NCI-H2107 treated with DMSO at 0.1 percent for 48 hours (cell line): ENCODE data around the gene TRIP4.
"Not testable (repeated sequence)": the region's sequence is repeated elsewhere in the genome, so short reads cannot be mapped to it uniquely, and the experiment has no call there.

Experiments
- DNase-seq: peaks from one replicate; lab custom pipeline; 2025; ENCODE audit not compliant: unreplicated experiment; lab: John Stamatoyannopoulos, UW

The TRIP4 gene

DNA sequence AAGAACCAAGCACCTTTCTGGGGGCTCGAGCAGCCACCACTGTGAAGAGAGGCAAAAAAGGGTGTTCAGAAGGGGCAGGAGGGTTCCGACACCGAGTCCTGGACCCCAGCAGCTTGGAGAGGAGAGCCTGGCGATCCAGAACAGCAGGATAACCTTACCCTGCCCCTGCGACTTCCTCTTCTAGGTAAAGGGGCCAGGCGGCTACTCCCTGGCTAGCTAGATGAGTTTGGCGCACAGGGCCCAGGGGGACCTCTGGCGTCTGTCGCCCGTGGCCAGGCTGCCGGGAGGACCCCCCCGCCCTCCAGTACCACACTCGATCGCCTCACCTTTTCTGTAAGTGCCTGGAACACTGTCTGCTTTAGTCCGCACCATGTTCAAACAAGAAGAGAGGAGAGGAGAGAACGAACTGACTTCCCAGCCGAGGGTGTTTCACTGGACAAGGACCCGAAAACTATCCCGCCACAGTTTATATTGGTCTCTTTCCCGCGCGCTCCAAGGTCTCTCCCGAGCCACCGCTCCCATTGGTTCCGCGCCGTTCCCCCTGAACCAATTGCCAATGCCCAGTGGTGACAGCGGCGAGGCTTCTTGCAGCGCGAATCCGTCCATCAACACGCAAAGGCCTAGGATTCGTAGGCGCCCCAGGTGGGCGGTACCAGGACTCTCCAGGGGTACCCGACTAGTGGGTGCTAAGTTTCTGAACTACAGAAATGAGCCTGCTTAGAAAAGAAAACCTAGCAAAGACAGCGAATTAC, 6.5 kb upstream of the TRIP4 start, which contains the start of gene PCLAF:
Gene PCLAF, minus strand, starts transcription at position 442 of the 752 bp plus-strand sequence. Its CDS starts 70 bp downstream, at position 372.
- DNase-seq: peak; percentile 84

DNA sequence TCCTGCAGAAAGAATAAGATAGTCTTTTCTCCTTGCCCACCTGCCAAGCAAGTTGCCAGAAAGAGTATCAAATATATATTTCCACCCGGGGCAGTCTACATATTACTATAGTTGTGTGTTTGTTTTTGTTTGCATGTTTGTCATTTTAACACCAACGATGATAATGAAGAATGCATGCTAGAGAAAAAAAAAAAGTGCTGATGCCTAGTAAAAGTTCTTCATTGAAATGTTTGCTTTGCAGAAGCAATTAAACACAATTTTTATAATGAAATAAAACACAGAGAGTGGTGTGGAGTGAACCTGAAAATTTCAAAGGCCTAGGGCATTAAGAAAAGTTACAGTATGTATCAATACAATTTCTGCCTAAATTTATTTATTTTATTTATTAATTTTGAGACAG, 3.9 kb upstream of the TRIP4 start:
- no peak for DNase-seq

DNA sequence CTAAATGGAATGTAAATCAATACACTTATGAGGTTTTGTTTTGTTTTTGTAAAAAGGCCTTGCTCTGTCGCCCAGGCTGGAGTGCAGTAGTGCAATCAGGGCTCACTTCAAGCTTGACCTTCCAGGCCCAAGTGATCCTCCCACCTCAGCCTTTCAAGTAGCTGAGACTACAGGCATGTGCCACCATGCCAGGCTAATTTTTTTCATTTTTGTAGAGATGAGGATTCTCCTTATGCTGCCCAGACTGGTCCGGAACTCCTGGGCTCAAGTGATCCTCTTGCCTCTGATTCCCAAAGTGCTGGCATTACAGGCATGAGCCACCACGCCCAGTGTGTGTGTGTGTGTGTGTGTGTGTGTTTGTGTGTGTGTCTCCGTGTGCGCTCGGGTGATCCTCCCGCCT, 1.3 kb upstream of the TRIP4 start:
- no peak for DNase-seq

DNA sequence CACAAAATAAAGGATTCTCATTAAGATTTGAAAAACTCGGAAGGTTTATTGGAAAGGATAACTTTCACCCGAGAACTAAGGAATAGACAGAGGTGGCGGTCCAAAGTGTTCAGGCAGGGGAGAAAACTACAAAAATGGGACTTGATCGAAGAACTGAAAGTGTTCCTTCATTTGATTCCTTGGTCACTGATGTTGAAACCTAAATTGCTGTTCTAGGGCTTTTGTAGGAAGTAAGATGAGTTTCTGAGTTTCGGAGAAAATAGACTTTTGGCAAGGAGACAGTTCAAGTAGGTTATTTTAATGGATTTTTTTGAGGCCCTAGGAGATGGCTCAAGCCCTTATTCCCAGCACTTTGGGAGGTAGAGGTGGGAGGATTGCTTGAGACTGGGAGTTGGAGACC, 1.4 kb downstream of the TRIP4 start:
- no peak for DNase-seq

DNA sequence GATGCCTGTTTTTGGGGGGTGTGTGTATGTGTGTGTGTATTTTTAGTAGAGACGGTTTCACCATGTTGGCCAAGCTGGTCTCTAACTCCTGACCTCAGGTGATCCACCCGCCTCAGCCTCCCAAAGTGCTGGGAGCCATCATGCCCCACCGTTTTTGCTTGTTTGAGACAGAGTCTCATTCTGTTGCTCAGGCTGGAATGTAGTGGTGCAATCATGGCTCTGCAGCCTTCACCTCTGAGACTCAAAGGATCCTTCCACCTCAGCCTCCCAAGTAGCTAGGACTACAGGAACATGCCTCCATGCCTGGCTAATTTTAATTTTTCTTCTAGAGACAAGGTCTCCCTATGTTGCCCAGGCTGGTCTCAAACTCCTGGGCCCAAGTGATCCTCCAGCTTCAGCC, 4.8 kb downstream of the TRIP4 start:
- DNase-seq: not testable (repeated sequence)

DNA sequence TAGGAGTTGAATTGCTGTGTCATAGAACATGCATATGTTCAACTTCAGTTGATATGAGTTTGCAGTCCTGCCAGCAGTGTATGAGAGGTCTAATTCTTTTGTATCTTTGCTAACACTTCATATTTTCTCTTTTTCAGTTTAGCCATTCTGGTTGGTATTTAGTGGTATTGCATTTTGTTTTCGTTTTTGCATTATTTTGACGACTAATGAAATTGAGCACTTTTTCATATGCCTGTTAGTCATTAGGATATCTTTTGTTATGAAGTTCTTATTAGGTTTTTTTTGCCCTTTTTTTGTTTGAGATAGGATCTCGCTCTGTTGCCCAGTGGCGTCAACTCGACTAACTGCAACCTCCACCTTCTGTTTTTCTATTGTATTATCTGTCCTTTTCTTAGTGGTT, 9.2 kb downstream of the TRIP4 start:
- no peak for DNase-seq

DNA sequence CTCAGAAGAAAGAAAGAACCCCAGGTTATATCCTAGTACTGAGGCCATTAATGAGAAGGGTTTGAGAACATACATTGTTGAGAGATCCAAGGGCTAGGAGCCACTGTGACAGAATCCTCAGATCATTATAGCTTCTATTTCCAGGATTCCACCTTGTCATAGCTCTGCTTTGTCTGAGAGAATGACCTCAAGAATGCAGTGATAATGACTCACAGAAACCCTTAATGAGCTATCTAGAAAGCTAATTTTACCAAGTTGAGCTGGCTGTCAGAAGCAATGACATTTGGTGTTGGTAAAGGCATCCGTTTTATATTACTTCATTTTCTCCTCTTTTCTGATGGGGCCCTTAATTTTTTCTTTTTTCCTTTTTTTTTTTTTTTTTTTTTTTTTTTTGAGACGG, 10.9 kb downstream of the TRIP4 start:
- DNase-seq: no peak

DNA sequence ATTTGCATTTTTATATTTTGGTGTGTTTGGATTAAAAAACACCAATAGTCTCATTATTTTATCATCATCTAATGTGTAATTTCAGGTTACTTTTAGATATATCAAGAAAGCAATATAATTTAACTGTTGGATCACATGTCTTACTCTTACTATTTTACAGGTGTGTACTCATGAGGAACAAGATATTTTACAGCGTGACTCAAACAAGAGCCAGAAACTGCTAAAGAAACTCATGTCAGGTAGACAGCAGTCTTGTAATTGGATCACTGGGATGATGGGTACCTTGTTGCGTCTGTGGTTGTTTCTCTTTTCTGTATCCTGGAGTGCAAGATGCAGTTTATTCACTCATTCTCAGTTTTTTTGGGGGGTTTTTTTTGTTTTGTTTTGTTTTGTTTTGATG, 12.9 kb downstream of the TRIP4 start:
- DNase-seq: no peak

DNA sequence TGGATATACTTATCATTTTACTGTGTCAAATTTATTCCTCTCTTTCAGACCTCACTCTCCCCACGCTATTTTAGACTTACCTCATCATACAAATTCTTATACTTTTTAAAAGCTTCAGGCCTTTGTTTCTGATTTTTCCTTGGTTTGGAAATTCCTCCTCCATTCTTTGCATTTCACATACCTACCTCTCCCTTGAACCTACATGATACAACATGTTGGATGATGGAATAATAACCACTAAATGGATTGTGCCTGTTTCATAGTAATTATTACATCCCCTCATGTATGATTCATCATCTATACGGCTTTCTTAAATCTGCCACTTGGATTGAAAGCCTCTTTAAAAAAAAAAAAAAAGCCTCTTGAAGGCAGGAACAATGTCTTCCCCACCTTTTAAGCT, 24.6 kb downstream of the TRIP4 start:
- DNase-seq: no peak

DNA sequence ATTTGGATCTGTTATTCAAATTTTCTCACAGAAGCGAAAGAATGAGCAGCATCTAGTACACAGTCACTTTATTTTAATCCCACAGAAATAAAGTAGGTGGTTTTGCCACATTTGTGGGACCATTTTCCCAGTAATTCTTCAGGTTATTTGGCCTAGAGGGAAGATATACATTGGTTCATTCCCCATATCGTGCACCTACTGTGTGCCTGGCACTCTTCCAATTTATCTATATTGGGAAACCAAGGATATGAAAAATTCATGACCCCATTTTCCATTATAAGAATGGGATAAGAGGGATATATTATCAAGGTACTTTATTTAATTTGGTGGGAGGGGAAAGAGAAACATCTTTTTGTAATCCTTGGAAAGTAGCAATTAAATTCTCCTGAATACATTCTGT, 35.1 kb downstream of the TRIP4 start:
- no peak for DNase-seq

DNA sequence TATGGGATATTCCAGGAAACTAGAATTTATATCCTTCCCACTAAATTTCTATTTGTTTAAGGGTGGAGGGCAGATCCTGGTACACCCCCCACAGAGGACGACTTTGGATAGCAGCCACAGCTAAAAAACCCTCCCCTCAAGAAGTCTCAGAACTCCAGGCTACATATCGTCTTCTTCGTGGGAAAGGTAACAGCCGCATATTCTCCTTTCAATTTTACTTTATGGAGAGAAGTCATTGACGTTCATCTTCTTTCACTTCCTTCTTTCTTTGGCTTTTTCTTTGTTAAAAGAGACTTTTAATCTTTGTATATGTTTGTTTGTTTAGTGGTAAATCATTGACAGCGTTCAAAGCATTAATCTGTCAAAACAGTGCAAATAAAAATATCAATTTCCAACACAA, 36.3 kb downstream of the TRIP4 start:
- no peak for DNase-seq

DNA sequence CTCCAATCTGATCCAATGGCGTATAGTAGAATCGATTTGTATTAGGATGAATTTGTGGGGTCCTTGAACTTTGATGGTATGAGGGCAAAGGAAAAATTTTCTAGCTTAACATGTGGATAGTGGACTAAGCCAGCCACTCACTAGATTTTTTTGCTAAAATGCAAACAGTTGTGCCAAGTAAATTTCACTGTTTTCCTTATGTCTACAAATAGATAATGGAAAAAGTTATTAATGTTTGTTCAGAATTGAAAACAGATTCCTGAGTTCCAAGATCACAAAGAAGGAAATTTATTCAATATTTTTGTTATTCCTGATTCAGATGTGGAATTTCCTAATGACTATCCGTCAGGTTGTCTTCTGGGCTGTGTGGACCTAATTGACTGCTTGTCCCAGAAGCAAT, 37.6 kb downstream of the TRIP4 start:
- no peak for DNase-seq

DNA sequence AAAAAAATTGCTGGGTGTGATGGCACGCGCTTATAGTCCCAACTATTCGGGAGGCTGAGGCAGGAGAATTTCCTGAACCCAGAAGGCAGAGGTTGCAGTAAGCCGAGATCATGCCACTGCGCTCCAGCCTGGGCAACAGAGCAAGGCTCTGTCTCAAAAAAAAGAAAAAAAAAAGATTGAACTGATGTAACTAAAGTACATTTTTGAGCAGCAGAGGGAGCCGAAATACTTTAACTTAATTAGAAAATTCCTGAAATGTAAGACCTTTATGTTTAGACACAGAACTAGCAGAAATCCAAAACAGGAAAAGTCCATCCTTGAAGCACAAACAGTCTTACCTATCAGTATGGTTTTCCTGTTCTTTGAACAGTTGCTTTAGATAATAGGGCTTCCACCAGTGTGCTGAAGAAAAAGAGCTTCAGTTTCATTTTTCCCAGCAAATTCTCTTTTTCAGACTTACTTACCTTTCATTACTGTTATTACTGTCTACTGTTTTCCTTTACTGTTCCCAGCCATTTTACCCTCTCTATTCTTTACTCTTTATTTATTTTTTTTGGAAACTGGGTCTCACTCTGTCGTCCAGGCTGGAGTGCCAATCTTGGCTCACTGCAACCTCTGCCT, 39.3 kb downstream of the TRIP4 start:
- DNase-seq: peak; percentile 21

DNA sequence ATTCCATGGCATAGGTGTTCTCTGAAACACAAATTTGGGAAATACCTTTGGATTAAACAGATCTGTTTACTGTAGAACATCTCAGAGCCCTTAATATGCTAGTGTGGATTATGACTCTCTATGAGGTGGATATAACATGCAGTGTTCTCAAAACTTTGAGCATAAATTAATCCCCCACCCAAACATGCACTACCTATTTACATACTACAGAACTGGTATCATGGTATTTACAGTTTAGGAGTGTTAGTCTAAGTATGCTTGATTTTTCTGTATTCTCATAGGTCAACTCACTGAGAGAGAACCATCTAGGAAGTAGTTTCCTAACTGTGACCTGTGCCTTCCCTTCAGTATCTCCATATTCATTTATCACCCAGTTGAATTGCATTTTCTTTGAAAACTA, 41.8 kb downstream of the TRIP4 start:
- no peak for DNase-seq

DNA sequence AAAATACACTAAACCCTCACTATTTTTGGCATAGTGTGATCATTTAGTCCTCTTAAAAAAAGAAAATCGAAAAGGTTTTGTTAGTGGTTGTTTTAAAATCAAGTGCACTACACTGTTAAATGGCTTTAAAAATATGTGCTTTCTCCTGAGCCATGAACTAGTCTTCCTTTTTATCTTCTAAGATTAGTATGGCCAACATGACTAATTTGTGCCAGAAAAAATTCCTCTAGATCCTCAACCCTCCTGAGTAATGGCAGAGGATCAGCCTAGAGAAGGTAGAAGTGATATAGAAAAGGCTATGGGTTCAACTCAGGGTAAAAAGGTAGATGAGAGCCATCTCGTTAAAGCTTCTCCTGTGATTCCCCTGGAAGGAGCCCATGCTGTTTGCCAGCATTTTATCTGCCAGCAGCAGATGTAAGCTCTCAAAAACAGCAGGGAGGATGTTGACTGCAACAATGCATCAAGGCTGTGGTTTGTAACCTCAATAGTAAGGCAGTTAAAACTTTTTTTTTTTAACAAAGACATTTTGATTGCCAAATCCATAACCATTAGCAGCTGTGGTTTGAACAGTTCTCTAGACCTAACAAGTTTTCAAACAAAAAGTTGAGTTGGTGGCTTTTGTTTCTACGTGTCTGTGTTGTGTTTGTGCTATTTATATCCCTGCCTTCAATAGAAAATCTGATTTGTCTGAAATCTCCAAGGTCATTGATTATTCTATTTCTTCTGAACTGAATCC, 42.5 kb downstream of the TRIP4 start:
- DNase-seq: peak; percentile 86

DNA sequence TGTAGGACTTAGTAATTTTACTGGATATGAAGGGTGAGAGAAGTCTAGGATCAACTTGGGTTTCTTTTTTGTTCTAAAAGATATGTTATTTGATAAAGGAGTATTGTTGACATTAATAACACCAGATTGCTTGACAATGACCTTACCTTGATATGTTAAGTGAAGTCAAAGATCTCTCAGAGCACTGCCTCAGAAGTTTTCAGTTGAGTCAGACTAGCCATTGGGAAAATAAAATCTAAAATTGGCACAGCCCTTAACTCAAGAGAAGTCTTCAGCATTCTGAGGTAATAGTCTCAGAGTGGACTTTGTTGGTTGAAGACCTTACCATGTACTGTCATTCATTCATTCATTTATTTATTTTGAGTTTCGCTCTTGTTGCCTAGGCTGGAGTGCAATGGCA, 50.3 kb downstream of the TRIP4 start:
- no peak for DNase-seq

DNA sequence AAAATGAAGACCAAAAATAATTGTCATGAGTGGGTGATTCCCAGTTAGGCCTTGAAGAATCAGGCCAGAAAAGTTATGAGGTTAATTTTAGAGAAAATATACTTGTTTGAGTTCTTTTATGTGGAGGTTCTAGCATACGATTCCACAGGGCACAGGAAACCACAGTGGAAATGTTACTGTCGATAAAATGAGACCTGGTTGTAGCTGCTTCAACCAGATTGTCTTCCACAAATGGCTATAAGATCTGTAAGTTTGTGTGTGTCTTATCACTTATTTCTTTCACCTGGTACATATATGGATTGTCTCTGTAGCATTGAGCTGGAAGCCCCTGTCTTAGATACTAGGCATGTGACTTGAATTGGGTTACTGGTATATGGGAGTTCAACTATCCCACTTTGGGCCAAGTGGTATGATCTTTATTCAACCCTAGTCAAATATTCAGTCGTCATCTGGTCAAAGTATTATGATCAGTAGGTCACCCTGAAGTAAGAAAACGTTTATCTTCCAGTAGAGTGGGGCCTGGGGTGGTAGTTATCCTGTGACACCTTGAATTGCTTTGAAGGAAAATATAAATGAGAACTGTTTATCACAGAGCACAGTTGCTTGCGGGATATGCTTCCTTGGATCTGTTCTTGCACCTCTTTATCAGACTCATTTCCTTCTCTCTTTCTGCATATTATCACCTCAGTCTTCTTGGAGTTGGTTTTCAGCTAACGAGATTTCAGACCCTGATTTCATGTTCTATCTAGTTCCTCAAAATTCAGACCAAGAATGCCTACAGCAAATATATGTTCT, 51.2 kb downstream of the TRIP4 start:
- DNase-seq: no peak

DNA sequence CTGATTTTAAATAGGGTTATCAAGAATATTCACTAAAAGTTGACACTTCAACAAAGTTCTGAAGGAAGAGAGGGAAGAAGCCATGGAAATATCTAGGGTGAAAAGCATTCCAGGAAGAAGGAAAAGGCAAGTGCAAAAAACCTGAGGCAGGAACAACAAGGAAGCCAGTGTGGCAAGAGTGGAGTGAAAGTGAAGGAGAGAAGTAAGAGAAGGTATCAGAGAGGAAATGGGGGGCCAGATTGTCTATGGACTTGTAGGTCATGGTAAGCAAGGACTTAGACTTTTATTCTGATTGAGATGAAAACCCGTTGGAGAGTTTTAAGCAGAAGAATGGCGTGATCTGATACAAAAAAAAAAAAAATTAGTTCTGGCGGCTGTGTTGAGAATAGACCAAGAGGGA, 54.2 kb downstream of the TRIP4 start:
- DNase-seq: no peak

DNA sequence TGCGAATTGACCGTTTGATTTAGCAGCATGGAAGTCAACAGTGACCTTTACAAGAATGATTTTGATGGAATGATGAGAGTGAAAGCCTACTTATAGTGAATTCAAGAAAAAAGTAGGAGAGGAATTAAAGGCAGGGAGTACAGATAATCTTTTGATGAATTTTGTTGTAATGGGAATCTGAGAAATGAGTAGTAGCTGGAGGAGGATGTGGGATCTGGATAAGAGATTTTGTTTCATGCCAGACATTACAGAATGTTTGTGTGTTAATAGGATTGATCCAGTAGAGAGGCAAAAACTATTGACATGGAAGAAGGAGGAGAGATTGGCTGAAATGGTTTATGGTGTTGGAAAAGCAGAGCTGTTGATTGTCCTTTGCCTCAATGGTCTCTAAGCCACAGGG, 55.4 kb downstream of the TRIP4 start:
- no peak for DNase-seq

DNA sequence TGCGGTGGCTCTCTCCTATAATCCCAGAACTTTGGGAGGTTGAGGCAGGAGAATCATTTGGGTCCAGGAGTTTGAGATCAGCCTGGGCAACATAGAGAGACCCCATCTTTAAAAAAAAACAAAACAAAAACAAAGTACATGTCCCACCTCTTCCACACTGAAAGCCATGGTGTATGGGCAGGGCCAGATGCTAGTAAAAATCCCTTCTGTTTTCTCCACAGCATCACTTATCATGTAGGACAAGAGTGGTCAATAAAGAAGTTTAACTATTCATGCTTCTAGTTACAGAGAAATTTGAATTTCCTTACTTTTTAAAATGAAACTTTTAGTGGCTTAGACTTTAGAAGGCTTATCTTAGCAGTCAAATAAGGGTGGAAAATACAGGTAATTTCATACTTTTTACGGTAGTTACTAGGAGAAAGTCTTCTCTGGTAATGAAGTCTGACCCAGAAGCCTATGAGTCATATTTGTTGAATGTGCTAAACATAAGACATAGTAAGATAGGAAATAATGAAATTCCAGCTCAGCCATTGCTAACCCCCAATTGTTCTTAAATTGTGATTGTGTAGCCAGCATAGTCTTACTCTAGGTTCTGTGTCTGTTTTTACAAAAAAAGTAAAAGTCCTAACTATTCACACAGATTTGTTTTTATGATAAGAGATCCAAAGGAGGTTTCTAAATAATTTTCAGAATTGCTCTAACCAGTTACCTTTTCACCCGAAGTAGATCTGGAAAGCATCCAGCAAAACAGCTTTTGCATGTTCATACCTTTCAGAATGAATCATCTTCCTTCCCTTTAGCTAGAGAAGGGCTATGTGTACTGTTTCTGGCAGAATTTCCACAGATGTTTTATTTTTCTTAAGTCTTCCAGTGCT, 56.3 kb downstream of the TRIP4 start:
- DNase-seq: no peak
